GM21367 (cell line): Measurements from ENCODE around the gene CLASP1.

Experiments used
- ATAC-seq: cut with Tn5 transposase; IDR thresholded peaks from one replicate; pipeline ENCODE4 v1.9.1; 2021; ENCODE audit not compliant: unreplicated experiment

CLASP1 gene

GRCh38 chr2:121297217-121297830 is 351.9 kb downstream of the CLASP1 start:
- no peak for ATAC-seq

GRCh38 chr2:121295911-121296650 is 353.2 kb downstream of the CLASP1 start:
- no peak for ATAC-seq

GRCh38 chr2:121294881-121295840 is 354.1 kb downstream of the CLASP1 start:
- no peak for ATAC-seq

GRCh38 chr2:121293450-121294325 is 355.6 kb downstream of the CLASP1 start:
- no peak for ATAC-seq

GRCh38 chr2:121291251-121291580 is 358.0 kb downstream of the CLASP1 start:
- no peak for ATAC-seq

- no peak for ATAC-seq
These were observed 360.0 kb downstream of the CLASP1 start for GRCh38 chr2:121289271-121289670.

GRCh38 chr2:121288454-121289231 is 360.6 kb downstream of the CLASP1 start:
- ATAC-seq: no peak

GRCh38 chr2:121287956-121288355 is 361.3 kb downstream of the CLASP1 start:
- ATAC-seq: no peak
